A549 (cell line): Measurements from ENCODE around the gene PTPRN2.

Experiments used
- CHD2 ChIP-seq: fragments of 150-350 bp; IDR thresholded peaks from 2 replicates; pipeline ENCODE4 v1.6.1; 2014; ENCODE audit warnings: low read length; ENCODE audit not compliant: partially characterized antibody
- KDM5A ChIP-seq: fragments of 200-600 bp; sonication (generic); IDR thresholded peaks from 2 replicates; pipeline ENCODE4 v1.6.1; 2016; ENCODE audit warnings: antibody characterized with exemption, mild to moderate bottlenecking
- NR3C1 ChIP-seq: fragments of >200 bp; sonication (Bioruptor Twin); formaldehyde crosslinking; IDR thresholded peaks from 3 replicates; pipeline ENCODE4 v1.6.1; 2017
- PBX3 ChIP-seq: IDR thresholded peaks from 2 replicates; pipeline ENCODE4 v1.6.1; 2012
- POLR2A ChIP-seq: IDR thresholded peaks from 2 replicates; pipeline ENCODE4 v1.6.1; 2012; ENCODE audit warnings: mild to moderate bottlenecking, low read length
- RAD21 ChIP-seq, 2 experiments: fragments of >200 bp in 1 of 2; sonication (Bioruptor Twin) in 1 of 2; formaldehyde crosslinking in 1 of 2; IDR thresholded peaks in 1 of 2; conservative IDR thresholded peaks in 1 of 2; 2 replicates in 1 of 2; 3 replicates in 1 of 2; pipeline ENCODE4 v1.6.1; 2012 to 2018; ENCODE audit warnings: inconsistent platforms in 1 of 2
- RNF2 ChIP-seq: fragments of 200-600 bp; sonication (generic); IDR thresholded peaks from 2 replicates; pipeline ENCODE4 v1.6.1; 2016; ENCODE audit warnings: low read depth, mild to moderate bottlenecking, antibody characterized with exemption, moderate library complexity, borderline replicate concordance
- SMC3 ChIP-seq: fragments of >200 bp; sonication (Bioruptor Twin); formaldehyde crosslinking; IDR thresholded peaks from 3 replicates; pipeline ENCODE4 v1.6.1; 2018; ENCODE audit warnings: inconsistent platforms
- SREBF2 ChIP-seq: fragments of 450-650 bp; IDR thresholded peaks from 2 replicates; pipeline ENCODE4 v1.6.1; 2014; ENCODE audit warnings: mild to moderate bottlenecking, moderate library complexity
- TF ChIP-seq, protein P1 (sequence below): fragments of >200 bp; sonication (Bioruptor Twin); formaldehyde crosslinking; IDR thresholded peaks from 3 replicates; pipeline ENCODE4 v1.5.1; 2016

DNA sequence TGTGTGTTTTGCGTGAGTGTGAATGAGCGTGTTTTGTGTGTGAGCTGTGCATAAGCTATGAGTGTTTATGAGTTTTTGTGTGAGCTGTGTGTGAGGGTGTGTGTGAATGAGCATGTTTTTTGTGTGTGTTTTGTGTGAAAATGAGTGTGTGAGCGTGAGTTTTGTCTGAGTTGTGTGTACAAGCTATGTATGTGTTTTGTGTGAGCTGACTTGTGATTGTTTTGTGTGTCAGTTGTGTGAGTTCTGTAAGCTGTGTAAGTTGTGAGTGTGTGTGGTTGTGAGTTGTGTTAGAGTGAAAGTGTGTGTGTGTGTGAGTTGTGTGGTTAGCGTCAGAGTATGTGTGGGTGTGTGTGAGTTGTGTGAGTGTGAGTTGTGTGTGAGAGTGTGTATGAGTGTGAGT lies 343.2 kb downstream of the PTPRN2 start:
- no peak for TF ChIP-seq NR3C1
- TF ChIP-seq, protein P1, sequence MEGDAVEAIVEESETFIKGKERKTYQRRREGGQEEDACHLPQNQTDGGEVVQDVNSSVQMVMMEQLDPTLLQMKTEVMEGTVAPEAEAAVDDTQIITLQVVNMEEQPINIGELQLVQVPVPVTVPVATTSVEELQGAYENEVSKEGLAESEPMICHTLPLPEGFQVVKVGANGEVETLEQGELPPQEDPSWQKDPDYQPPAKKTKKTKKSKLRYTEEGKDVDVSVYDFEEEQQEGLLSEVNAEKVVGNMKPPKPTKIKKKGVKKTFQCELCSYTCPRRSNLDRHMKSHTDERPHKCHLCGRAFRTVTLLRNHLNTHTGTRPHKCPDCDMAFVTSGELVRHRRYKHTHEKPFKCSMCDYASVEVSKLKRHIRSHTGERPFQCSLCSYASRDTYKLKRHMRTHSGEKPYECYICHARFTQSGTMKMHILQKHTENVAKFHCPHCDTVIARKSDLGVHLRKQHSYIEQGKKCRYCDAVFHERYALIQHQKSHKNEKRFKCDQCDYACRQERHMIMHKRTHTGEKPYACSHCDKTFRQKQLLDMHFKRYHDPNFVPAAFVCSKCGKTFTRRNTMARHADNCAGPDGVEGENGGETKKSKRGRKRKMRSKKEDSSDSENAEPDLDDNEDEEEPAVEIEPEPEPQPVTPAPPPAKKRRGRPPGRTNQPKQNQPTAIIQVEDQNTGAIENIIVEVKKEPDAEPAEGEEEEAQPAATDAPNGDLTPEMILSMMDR: no peak
- no peak for TF ChIP-seq CHD2
- TF ChIP-seq POLR2A: no peak
- no peak for TF ChIP-seq SMC3
- TF ChIP-seq KDM5A: no peak
- TF ChIP-seq RAD21 (conservative IDR thresholded peaks at IDR 0.05 in 1 of 2, IDR thresholded peaks at IDR 0.05 in 1 of 2): no peak
- no peak for TF ChIP-seq SREBF2
- no peak for TF ChIP-seq RNF2
- TF ChIP-seq PBX3: no peak
